UCSD-AML1 (cell line): ENCODE measurements around the gene ICAM3.
"Not testable (repeated sequence)": the region's sequence is repeated elsewhere in the genome, so short reads cannot be mapped to it uniquely, and the experiment has no call there.

Source experiments
- DNase-seq: peaks from one replicate; lab custom pipeline; 2025; ENCODE audit not compliant: unreplicated experiment; lab: John Stamatoyannopoulos, UW

The ICAM3 gene

GRCh38 chr19:10346509-10346908, 7.1 kb upstream of the ICAM3 start:
- DNase-seq: no peak

DNA sequence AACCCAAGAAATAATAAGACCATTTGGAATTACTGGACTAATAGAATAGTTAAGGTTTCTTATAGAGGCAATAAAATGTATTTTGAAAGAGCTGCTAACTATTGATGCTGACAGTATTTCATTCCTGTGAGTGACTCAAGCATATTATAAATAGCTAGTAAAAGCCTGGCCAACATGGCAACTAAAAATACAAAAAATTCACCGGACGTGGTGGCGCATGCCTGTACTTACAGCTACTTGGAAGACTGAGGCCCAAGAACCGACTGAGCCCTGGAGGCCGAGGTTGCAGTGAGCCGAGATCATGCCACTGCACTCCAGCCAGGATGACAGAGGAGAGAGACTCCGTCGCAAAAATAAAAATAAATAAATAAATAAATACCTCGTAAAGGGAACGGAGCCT, 5.4 kb upstream of the ICAM3 start:
- DNase-seq: no peak

GRCh38 chr19:10343495-10343894, 4.1 kb upstream of the ICAM3 start:
- DNase-seq: no peak

DNA sequence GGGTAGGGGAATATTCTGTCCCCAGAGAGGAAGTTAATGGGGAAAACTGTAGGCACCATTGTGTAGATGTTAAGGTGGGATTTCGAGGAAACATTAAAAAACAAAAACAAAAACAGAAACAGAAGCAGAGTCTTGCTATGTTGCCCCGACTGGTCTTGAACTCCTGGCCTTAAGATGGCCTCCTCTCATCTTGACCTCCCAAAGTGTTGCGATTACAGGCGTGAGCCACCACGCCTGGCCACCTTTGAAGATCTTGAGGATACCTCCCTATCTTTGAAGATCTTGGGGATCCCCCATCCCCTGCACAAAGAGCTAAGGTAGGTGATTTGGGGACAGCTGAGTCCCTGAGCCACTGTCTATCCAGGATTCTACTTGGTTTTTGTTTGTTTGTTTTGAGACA, 553 bp upstream of the ICAM3 start:
- no peak for DNase-seq

DNA sequence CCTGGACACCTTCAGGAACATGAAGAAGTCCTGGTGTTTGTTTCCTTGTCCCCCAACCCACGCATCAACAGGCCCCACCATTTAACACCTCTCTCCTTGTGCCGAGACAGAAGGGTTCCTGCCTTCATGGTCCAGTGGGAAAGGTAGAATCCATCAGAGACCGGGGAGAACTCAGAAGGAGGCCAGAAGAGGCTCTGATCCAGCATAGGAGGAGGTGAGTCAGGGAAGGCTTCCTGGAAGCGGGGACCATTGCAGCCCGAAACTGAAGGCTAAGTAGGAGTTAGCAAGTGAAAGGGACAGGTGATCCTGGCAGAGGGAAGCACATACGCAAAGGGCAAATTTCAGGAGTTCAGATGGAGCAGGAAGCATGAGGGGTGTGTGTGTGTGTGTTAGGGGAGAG, 484 bp downstream of the ICAM3 start:
- DNase-seq: no peak

GRCh38 chr19:10336725-10337124, 2.7 kb downstream of the ICAM3 start:
- DNase-seq: not testable (repeated sequence)

DNA sequence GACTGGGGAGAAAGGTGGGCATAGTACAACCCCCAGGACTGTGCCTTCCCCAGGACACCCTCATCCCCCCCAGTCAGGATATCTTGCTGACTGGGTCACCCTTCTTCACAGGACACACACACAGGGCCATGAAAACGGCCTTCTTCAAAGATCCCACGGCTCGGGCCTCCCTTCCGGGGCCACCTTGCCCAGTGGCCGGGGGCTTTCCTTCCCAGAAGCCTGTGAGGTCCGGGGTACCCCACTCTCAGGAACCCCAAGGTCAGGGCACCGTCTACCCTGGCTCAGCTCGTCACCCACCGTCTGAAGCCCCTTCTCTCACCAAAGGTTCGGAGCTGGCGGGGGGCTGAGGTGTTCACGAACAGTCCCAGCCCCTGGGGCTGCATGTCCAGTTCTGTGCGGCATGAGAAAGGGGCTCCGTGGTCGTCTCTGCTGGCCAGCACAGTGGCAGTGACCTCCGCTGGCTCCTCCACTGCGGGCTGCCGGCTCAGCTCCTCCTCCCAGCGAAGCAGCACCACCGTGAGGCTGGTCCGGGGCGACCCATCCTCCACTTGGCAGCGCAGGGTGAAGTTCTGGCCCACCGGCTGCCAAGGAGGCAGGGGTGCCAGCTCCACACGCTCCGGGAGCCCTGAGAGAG, 4.0 kb downstream of the ICAM3 start:
- no peak for DNase-seq

DNA sequence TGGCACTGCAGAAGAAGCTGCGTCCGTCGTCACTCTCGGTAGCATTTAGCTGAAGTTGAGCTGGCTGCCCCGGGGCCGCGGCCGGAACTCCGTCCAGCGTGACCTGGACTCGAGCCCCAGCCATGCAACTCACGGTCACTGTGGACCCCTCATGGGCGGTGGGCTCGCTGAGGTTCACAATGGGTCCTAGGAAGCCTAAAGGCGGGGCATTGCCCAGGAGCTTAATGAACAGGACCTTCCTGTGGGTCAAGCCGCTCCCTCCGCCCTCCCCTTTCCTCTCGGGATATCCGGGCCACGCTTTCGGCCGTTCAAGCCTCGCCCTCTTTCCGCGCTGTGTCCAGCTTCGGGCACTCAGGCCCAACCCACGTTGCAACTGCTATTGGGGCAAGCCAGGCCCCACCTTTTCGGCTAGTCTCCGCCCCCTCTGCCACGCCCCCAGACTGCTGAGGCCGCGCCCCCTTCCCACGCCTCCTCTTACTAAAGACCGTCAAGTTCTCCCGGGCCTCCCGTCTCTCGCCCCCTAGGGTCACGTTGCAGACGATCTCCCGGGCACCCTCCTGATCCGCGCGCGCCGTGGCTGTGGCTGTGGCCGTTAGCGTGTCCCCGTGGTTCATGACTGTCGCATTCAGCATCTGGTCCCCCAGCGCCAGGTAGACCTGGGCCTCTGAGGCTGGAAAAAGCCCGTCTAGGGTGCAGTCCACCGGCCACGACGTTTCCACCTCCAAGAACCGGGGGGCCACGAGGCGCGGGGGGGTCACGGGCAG, 4.7 kb downstream of the ICAM3 start:
- peak; percentile 15 for DNase-seq

DNA sequence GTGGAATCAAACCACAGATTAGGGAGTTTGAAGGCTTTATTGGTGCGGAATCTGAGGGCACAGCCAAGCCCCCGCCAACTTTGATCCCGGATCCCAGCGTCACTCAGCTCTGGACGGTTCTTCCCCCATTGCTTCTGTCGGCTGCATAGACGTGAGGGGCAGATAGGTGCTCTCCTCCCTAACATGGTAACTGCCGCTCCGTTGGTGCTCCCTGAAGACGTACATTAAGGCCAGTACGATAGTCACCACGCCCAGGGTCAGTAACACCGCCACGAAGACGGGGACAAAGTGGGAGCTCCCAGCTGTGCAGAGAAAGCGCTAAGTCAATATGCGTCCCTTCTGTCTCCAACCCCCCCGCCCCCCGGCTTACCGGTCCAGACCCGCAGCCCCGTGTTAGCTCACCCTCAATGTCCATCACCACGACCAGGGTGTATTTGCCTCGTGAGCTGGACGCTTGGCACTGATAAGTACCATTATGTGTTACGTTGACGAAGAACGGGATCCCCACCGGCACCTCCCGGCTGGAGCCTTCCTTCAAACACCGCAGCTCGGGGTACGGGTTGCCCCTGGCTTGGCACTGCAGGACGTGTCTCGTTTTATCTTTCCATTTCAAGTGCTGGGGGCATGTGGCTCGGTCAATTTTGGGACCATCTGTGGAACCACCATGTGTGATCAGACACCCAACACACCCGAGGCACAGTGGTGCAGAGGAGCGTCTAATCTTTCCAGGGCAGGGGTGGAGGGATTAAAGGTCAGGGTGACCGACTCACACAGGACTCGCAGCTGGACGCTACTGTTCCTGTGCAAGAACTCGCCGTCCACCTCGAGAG, 5.5 kb downstream of the ICAM3 start:
- no peak for DNase-seq

GRCh38 chr19:10332965-10333757, 6.3 kb downstream of the ICAM3 start, which contains the start of gene RAVER1:
RAVER1 (minus strand) TSS chr19:10333529; CDS start chr19:10333507, 22 bp downstream.
- DNase-seq: peak; percentile 97

- no peak for DNase-seq
Observed at GRCh38 chr19:10332158-10332964, 7.1 kb downstream of the ICAM3 start.

GRCh38 chr19:10329555-10329954, 9.9 kb downstream of the ICAM3 start:
- no peak for DNase-seq

GRCh38 chr19:10328558-10329429, 10.6 kb downstream of the ICAM3 start:
- no peak for DNase-seq

DNA sequence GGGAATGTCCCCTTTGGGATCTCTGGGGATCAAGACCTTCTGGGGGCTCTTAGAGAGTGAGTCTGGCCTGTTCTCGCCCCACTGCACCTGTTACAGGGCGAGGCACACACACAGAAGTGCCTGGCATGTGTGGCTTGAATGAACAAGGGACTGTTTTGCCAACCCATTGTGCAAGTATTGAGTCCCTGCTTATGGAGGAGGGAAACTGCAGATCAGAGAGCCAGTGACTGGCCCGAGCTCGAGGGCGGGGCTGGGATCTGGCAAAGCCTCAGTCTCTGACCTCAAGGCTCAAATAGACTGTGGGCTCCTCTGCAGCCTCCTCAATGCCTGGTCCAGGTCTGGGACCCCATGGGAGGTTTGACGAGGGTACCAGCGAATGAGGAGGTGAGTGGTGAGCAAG, 11.6 kb downstream of the ICAM3 start:
- no peak for DNase-seq

GRCh38 chr19:10325732-10326131, 13.7 kb downstream of the ICAM3 start:
- DNase-seq: no peak

- no peak for DNase-seq
Observed at GRCh38 chr19:10321874-10322835, 17.3 kb downstream of the ICAM3 start.

DNA sequence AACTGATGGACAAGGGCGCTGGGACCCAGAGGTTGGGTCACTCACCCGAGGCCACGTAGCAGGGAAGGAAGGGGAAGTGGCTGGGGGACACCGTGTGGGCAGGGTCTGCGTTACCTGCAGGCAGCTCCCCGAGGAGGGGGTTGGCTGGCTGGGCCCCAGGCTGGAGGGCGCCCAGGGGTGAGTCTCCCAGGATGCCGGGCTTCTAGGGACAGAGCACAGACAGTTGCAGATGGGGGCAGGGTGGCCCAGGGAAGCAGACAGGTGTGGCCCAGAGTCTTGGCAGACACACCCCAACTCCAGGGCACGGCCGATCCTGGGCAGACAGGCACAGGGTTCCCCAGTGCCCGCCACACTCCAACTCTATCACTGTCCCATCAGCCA, 18.0 kb downstream of the ICAM3 start:
- DNase-seq: no peak
